Nephron progenitor cell (in vitro differentiated cells): ENCODE data around the gene ABI2.

Experiments used
- DNase-seq: peaks from one replicate; pipeline ENCODE4 v3.0.0; 2021
- H3K27ac Mint-ChIP-seq: 2 replicates; pipeline ENCODE4 v1.8.0; 2021; ENCODE audit warnings: mild to moderate bottlenecking, moderate library complexity, mixed read lengths
- H3K27me3 Mint-ChIP-seq: 2 replicates; pipeline ENCODE4 v1.8.0; 2021; ENCODE audit warnings: mild to moderate bottlenecking, low read depth, mixed read lengths; ENCODE audit not compliant: poor library complexity
- H3K36me3 Mint-ChIP-seq: 2 replicates; pipeline ENCODE4 v1.8.0; 2021; ENCODE audit warnings: low read depth, mixed read lengths
- H3K4me1 Mint-ChIP-seq: 2 replicates; pipeline ENCODE4 v1.8.0; 2021; ENCODE audit warnings: mixed read lengths
- H3K4me3 Mint-ChIP-seq: 2 replicates; pipeline ENCODE4 v1.8.0; 2021; ENCODE audit warnings: mild to moderate bottlenecking, moderate library complexity, mixed read lengths
- H3K9me3 Mint-ChIP-seq: 2 replicates; pipeline ENCODE4 v1.8.0; 2021; ENCODE audit warnings: mild to moderate bottlenecking, moderate library complexity, mixed read lengths
- TF ChIP-seq, protein P1 (sequence below): fragments of 200-600 bp; sonication (generic); IDR thresholded peaks from 2 replicates; pipeline ENCODE4 v1.5.0; 2021; ENCODE audit warnings: antibody characterized with exemption

ABI2 gene

DNA sequence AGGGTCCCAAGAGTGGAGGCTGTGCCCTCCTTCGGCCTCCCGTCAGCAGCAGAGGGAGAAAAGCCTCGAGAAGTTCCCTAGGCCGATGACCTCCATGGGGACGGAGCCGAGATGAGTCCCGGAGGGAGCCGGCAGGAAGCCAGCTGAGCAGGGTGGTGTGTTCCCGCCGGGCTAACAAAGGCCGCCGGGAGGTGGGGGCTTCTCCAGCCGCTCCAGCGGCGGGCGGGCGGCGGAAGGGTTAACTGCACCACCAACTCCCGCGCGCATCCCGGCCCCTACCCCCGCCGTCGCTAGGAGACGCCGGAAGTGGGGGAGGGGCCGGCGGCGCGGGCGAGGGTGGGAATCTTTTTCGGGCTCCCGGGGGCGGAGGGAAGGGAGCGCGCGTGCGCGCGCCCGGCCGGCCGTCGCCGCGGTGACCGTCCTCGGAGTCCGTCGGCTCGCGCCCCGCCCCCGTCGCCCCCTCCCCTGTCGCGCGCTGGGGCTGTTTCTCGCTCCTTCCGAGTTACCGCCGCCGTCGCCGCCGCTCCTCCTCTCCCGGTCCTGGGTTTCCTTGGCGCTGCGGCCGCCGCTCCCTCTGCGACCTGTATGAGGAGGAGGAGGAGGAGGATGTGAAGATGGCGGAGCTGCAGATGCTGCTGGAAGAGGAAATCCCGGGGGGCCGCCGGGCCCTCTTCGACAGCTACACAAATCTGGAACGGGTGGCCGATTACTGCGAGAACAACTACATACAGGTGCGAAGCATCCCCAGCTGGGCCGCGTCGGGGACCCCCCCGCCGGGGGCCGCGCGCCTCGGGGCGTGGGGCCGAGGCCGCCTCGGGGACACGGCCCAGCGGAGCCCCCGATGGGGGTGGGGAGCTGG lies at the start of gene ABI2:
Gene ABI2 (plus strand): TSS at position 494 of the 859 bp plus-strand sequence. CDS start 121 bp downstream, at position 615.
- TF ChIP-seq, protein P1, sequence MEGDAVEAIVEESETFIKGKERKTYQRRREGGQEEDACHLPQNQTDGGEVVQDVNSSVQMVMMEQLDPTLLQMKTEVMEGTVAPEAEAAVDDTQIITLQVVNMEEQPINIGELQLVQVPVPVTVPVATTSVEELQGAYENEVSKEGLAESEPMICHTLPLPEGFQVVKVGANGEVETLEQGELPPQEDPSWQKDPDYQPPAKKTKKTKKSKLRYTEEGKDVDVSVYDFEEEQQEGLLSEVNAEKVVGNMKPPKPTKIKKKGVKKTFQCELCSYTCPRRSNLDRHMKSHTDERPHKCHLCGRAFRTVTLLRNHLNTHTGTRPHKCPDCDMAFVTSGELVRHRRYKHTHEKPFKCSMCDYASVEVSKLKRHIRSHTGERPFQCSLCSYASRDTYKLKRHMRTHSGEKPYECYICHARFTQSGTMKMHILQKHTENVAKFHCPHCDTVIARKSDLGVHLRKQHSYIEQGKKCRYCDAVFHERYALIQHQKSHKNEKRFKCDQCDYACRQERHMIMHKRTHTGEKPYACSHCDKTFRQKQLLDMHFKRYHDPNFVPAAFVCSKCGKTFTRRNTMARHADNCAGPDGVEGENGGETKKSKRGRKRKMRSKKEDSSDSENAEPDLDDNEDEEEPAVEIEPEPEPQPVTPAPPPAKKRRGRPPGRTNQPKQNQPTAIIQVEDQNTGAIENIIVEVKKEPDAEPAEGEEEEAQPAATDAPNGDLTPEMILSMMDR: no peak
- Mint-ChIP-seq H3K4me3 (peak within 1 kb of the TSS; percentile 95), H3K27me3 (peaks cover 3% of the 10 kb centered on the region), H3K36me3 (peaks cover 29% of the 10 kb centered on the region), H3K9me3 (peaks cover 4% of the 10 kb centered on the region), H3K27ac (peak within 1 kb of the TSS; percentile 99), H3K4me1 (peaks cover 43% of the 10 kb centered on the region)
- DNase-seq: peak; percentile 97

DNA sequence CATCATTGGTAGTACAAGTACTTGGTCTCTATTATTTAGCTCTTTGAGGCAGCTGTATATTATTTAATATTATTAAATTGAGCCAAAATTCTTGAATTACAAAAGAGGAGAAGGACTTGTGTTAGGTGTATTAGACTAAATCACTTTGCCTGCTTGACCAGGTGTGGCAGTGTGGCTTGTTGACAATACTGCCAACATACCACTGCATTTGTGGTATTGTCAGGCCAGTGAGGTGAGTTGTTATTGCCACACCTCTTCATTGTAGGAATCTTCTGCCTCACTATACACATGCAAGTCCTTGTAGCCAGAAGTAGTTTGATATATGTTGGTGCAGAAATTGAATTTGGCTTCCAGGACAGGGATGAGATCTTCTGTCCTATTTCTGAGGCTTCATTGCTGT lies 48.9 kb upstream of the ABI2 start:
- Mint-ChIP-seq H3K36me3 (peaks cover 60% of the 10 kb centered on the region), H3K9me3 (no peaks in the 10 kb centered on the region), H3K4me3 (no peak overlapping the region), H3K4me1 (no peaks in the 10 kb centered on the region), H3K27me3 (no peaks in the 10 kb centered on the region), H3K27ac (no peak overlapping the region)
- no peak for DNase-seq
- TF ChIP-seq, protein P1: no peak

DNA sequence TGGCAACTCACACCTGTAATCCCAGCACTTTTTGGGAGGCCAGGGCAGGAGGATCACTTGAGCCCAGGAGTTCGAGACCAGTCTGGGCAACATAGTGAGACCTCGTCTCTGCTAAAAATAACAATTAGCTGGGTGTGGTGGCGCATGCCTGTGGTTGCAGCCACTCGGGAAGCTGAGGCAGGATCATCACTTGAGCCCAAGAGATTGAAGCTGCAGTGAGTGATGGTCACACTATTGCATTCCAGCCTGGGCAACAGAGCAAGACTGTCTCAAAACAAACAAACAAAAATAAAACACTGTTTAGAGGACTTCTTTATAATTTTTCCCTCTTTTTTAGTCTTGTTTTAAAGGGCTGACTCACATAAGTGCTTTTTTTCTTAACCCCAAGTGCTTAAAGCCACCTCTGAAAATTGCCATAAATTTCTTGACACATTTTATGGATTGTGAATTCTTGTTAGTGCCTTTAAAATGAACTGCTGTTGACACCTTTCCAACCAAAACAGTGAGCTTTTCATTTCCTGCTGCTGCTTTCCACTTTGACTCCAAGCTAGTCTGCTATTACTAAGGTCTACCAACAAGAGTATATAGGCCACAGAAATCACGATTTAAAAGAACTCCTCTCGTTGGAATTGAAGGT lies 47.6 kb upstream of the ABI2 start:
- H3K4me3 Mint-ChIP-seq: no peak overlapping the region
- H3K27me3 Mint-ChIP-seq: no peaks in the 10 kb centered on the region
- DNase-seq: no peak
- H3K9me3 Mint-ChIP-seq: no peaks in the 10 kb centered on the region
- peaks cover 71% of the 10 kb centered on the region for H3K36me3 Mint-ChIP-seq
- H3K4me1 Mint-ChIP-seq: no peaks in the 10 kb centered on the region
- TF ChIP-seq, protein P1: no peak
- H3K27ac Mint-ChIP-seq: peak overlapping the region; percentile 16

DNA sequence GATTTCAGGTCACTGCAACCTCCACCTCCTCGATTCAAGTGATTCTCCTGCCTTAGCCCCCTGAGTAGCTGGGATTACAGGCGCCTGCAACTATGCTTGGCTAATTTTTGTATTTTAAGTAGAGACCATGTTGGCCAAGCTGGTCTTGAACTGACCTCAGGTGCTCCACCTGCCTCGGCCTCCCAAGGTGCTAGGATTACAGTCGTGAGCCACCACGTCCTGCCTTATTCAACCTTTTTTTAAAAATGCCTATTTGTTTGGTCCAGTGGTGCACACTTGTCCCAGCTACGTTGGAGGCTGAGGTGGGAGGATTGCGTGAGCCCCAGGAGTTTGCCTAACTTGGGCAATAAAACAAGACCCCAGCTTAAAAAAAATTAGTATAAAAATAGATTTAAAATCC lies 46.1 kb upstream of the ABI2 start:
- no peak for DNase-seq
- Mint-ChIP-seq H3K27me3 (no peaks in the 10 kb centered on the region), H3K4me1 (no peaks in the 10 kb centered on the region), H3K4me3 (no peak overlapping the region), H3K9me3 (no peaks in the 10 kb centered on the region), H3K36me3 (peaks cover 70% of the 10 kb centered on the region), H3K27ac (no peak overlapping the region)
- TF ChIP-seq, protein P1: no peak

- Mint-ChIP-seq H3K27me3 (no peaks in the 10 kb centered on the region), H3K27ac (no peak overlapping the region), H3K4me1 (no peaks in the 10 kb centered on the region), H3K9me3 (no peaks in the 10 kb centered on the region), H3K36me3 (peaks cover 39% of the 10 kb centered on the region), H3K4me3 (no peak overlapping the region)
- TF ChIP-seq, protein P1: no peak
- no peak for DNase-seq
These were observed 41.7 kb upstream of the ABI2 start for GRCh38 chr2:203286532-203286931.
